Right atrium auricular region (tissue), 2 donors: ENCODE results near the gene SUPV3L1. TPM values are rescaled to one million over a fixed set of nuclear protein-coding genes. Genes with fewer than 3 reads are reported as not detected.

ENCODE experiments used
- DNase-seq: peaks from one replicate; pipeline ENCODE4 v3.0.0-alpha.2; 2019; ENCODE audit warnings: low spot score
- H3K27ac ChIP-seq, 2 donors: fragments of 200-600 bp; sonication (generic); 1 replicate in 1 of 2; 2 replicates in 1 of 2; pipeline ENCODE4 v1.5.1; 2016 to 2019
- H3K27me3 ChIP-seq, 2 donors: fragments of 200-600 bp; sonication (generic); one replicate each; pipeline versions ENCODE4 v1.5.1 to v1.6.0; 2017 to 2019
- H3K36me3 ChIP-seq: fragments of 200-600 bp; sonication (generic); one replicate; pipeline ENCODE4 v1.5.1; 2016
- H3K4me1 ChIP-seq, 2 donors: fragments of 200-600 bp; sonication (generic); one replicate each; pipeline versions ENCODE4 v1.5.1 to v1.6.0; 2017 to 2019
- H3K4me3 ChIP-seq, 2 donors: fragments of 200-600 bp; sonication (generic); 1 replicate in 1 of 2; 2 replicates in 1 of 2; pipeline ENCODE4 v1.5.1; 2017 to 2019; ENCODE audit warnings: mild to moderate bottlenecking in 1 of 2, moderate library complexity in 1 of 2
- H3K9me3 ChIP-seq, 2 donors: fragments of 200-600 bp; sonication (generic); one replicate each; pipeline ENCODE4 v1.5.1; 2019
- total RNA-seq, 2 donors: library from RNA; depleted of rRNA; stranded (reverse); fragments of >200 nt; gene quantifications; one replicate each; pipeline ENCODE4 v1.1.0, GENCODE V29; 2016
- TF ChIP-seq, protein P1 (sequence below), 2 donors: fragments of 200-600 bp; sonication (generic); IDR thresholded peaks; one replicate each; pipeline ENCODE4 v1.5.1; 2019; ENCODE audit warnings: antibody characterized with exemption in 2 of 2

SUPV3L1 gene
- total RNA-seq, 2 donors from 2014 or later: 20.8 to 27.2 TPM

DNA sequence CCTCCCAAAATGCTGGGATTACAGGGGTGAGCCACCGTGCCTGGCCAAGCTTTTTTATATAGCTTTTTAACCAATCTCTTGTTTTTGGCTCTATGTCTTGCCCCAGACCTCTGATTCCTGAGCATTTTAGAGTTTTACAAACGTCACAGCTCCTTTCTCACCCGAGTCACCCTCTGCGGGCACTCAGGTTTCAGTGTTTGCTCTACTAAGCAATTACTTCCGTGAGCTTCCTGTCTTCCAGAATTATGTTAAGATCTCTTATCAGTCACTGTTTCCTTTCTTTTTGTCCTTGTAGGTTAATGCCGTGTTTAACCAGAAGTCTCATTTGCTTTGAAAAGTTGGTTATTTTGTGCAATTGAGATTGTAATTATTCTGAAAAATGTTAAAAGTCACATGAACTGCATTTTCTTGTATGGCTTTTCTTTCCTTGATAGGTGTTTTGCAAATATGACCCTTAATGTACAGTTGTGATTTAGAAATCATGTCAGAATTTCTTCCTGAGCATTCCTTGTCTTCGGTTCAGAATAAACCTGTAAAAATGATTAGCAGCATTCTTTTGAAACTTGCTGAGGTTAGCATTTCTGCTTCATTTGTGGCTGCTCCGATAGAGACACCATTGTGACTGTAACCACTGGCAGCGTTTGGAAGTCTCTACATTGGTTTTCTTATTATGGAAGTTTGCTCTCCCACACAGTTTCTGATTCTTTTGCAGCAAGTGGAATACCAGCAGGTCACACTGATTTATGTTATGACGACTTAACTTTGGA lies 35.6 kb downstream of the SUPV3L1 start:
- TF ChIP-seq, protein P1, sequence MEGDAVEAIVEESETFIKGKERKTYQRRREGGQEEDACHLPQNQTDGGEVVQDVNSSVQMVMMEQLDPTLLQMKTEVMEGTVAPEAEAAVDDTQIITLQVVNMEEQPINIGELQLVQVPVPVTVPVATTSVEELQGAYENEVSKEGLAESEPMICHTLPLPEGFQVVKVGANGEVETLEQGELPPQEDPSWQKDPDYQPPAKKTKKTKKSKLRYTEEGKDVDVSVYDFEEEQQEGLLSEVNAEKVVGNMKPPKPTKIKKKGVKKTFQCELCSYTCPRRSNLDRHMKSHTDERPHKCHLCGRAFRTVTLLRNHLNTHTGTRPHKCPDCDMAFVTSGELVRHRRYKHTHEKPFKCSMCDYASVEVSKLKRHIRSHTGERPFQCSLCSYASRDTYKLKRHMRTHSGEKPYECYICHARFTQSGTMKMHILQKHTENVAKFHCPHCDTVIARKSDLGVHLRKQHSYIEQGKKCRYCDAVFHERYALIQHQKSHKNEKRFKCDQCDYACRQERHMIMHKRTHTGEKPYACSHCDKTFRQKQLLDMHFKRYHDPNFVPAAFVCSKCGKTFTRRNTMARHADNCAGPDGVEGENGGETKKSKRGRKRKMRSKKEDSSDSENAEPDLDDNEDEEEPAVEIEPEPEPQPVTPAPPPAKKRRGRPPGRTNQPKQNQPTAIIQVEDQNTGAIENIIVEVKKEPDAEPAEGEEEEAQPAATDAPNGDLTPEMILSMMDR (IDR thresholded peaks at IDR 0.05): no peak
- H3K9me3 ChIP-seq: no peaks in the 10 kb centered on the region
- H3K4me3 ChIP-seq: no peak overlapping the region
- no peaks in the 10 kb centered on the region for H3K4me1 ChIP-seq
- no peak overlapping the region for H3K27ac ChIP-seq
- no peak for DNase-seq
- no peaks in the 10 kb centered on the region for H3K27me3 ChIP-seq
- H3K36me3 ChIP-seq: no peaks in the 10 kb centered on the region

DNA sequence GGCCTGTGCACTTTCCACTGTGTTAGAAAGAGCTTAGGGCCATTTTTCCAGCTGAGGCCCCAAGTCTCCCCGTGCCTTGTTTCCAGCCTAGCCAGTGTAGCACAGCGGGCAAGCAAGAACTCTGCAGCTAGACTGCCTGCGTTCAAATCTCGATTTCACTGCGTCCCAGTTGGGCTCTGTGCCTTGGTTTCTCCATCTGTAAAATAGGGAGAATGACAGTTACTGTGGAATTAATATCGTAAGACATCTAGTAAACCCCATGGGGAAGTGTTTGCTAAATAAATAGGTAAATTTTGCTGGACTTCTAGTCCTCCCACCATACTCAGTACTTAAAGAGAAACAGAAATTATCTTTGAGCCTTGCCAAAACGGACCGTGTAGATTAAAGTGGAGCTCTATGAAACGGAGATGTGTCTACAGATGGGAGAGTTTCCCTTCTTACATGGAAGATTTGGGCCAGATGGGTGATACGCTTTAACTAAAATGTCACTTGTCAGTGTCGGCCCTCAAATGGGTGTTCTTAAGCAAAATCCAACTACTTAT lies 36.6 kb downstream of the SUPV3L1 start:
- TF ChIP-seq, protein P1 (IDR thresholded peaks at IDR 0.05): no peak
- Histone ChIP-seq H3K27me3 (no peaks in the 10 kb centered on the region), H3K36me3 (no peaks in the 10 kb centered on the region), H3K4me1 (no peaks in the 10 kb centered on the region), H3K9me3 (no peaks in the 10 kb centered on the region), H3K27ac (no peak overlapping the region), H3K4me3 (no peak overlapping the region)
- no peak for DNase-seq

DNA sequence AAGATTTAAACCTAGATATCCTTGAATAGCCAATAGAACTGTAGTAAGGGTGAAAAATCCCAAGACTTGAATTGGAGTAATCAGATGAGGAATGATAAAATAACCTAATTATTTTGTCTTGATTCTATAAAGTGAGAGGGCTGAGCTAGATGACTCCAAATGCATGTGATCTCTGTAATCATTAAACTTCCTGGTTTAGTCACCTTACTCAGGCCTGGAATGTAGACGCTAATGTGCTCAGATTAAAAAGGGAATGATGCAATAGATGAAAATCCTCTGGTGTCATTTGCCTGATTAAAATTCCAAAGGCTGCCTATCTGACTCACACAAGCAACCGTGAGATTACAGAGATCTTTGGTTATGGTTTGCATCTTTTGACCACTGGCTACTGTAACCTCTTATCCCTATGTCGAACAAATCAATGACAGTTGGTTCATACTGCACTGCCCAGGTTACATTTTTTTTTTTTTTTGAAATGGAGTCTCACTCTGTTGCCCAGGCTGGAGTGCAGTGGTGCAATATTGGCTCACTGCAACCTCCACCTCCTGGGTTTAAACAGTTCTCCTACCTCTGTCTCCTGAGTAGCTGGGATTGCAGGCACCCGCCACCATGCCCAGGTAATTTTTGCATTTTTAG lies 37.2 kb downstream of the SUPV3L1 start:
- TF ChIP-seq, protein P1 (IDR thresholded peaks at IDR 0.05): no peak
- DNase-seq: no peak
- Histone ChIP-seq H3K9me3 (no peaks in the 10 kb centered on the region), H3K36me3 (no peaks in the 10 kb centered on the region), H3K27me3 (no peaks in the 10 kb centered on the region), H3K4me3 (no peak overlapping the region), H3K4me1 (no peaks in the 10 kb centered on the region), H3K27ac (no peak overlapping the region)

DNA sequence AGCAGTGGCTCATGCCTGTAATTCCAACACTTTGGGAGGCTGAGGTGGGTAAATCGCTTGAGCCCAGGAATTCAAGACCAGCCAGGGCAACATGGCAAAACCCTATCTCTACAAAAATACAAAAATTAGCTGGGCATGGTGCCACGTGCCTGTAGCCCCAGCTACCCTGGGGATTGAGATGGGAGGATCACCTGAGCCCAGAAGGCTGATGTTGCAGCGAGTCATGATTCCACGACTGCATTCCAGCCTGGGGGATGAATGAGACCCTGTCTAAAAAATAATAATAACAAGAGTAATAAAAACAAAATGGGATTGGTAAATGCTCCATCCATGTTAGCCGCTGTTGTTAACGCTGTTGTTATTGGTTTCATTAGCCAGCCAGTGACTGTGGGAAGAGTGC lies 38.8 kb downstream of the SUPV3L1 start:
- TF ChIP-seq, protein P1 (IDR thresholded peaks at IDR 0.05): no peak
- H3K27ac ChIP-seq: no peak overlapping the region
- no peak overlapping the region for H3K4me3 ChIP-seq
- H3K4me1 ChIP-seq: no peaks in the 10 kb centered on the region
- H3K36me3 ChIP-seq: no peaks in the 10 kb centered on the region
- H3K27me3 ChIP-seq: no peaks in the 10 kb centered on the region
- DNase-seq: no peak
- no peaks in the 10 kb centered on the region for H3K9me3 ChIP-seq

DNA sequence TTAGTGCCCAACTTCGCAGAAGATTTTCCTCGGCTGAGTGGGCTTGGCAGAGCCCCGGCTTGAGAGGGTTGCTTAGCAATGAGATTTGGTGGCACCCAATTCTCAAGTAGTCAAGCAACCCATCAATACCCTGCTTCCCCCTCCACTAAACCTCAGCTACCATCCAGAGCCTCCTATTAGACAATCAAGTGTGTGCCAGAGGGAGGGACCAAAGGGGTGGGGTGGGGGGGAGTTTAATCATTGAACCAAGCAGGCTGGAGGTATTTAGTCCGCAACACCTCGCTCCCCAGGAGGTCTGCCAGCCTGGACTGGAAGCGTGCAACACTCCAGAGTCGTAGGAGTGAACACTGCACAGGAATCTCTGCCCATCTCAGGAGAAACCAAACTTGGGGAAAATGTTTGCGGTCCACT lies 40.0 kb downstream of the SUPV3L1 start, which contains the start of gene HKDC1:
HKDC1 (plus strand) TSS at position 292 of the 411 bp plus-strand sequence; CDS start at position 396, 104 bp downstream.
- H3K4me3 ChIP-seq: no peak within 1 kb of the TSS
- no peak within 1 kb of the TSS for H3K27ac ChIP-seq
- TF ChIP-seq, protein P1 (IDR thresholded peaks at IDR 0.05): no peak

More for the DNA sequence above, 40.0 kb downstream of the SUPV3L1 start, which contains the start of gene HKDC1:
- DNase-seq: no peak
- no peaks in the 10 kb centered on the region for H3K9me3 ChIP-seq
- H3K27me3 ChIP-seq: no peaks in the 10 kb centered on the region
- no peaks in the 10 kb centered on the region for H3K4me1 ChIP-seq
- H3K36me3 ChIP-seq: no peaks in the 10 kb centered on the region
